Adipocyte (in vitro differentiated cells): ENCODE measurements around the gene ZDHHC11B.

Experiments
- DNase-seq: peaks from one replicate; pipeline ENCODE4 v3.0.0-alpha.2; 2015; ENCODE audit warnings: low read depth
- H3K27me3 ChIP-seq: replicated peaks from 2 replicates; pipeline ENCODE4 v1.7.0; 2013; ENCODE audit warnings: mild to moderate bottlenecking, low read length, moderate library complexity; ENCODE audit not compliant: control insufficient read depth, insufficient read depth
- H3K36me3 ChIP-seq: 2 replicates; pipeline ENCODE4 v1.7.0; 2013; ENCODE audit warnings: low read length, mild to moderate bottlenecking, moderate library complexity; ENCODE audit not compliant: control insufficient read depth, insufficient read depth, severe bottlenecking
- H3K4me1 ChIP-seq: 2 replicates; pipeline ENCODE4 v1.7.0; 2013; ENCODE audit warnings: mild to moderate bottlenecking, low read length, moderate library complexity; ENCODE audit not compliant: control insufficient read depth, insufficient read depth
- H3K4me3 ChIP-seq: 2 replicates; pipeline ENCODE4 v1.7.0; 2013; ENCODE audit warnings: mild to moderate bottlenecking, low read length, moderate library complexity
- H3K9ac ChIP-seq: 2 replicates; pipeline ENCODE4 v1.7.0; 2013; ENCODE audit warnings: mild to moderate bottlenecking, low read length, moderate library complexity
- H3K9me3 ChIP-seq: 2 replicates; pipeline ENCODE4 v1.7.0; 2013; ENCODE audit warnings: mild to moderate bottlenecking, low read length, moderate library complexity; ENCODE audit not compliant: control insufficient read depth

Gene ZDHHC11B

DNA sequence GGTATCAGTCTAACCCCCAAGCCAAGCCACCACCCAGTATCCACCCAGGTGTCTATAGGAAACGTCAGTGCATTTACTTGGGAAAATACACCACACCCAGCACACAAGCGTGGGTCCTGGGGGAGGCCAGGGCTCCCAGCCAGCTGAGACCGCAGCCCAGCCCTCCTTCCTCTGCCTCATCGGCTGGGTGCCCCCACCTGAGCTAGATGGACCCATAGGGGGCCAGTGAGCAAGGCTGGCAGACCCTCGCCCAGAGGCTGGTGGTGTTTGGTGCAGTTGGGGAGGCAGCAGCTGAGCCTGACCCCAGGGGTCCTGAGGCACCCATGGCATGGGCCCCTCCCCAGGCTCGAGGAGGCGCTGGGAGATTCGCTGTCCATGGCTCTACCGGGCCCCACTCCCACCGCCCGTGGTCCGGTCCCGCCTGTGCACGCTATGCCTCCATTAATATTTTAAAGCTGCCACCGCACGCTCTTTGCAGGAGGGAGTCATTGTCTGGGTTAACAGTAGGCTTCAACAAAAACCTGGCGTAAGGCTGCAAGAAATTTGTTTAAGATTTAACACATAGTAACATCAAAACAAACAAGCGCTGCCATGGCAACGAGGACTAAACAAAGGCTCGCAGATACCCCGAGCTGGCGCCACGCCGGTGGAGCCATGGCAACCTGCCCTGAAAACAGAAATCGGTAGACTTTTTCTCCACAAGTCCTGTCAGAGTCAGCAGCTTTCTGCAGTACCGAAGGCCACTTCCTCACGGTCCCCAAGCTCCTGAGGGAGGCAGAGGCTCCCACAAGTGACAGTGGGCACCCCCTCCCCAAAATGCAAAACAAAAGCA, 112.0 kb downstream of the ZDHHC11B start:
- Histone ChIP-seq H3K36me3 (no peaks in the 10 kb centered on the region), H3K9ac (no peak overlapping the region), H3K4me3 (no peak overlapping the region), H3K9me3 (no peaks in the 10 kb centered on the region), H3K27me3 (peaks cover 44% of the 10 kb centered on the region), H3K4me1 (peaks cover 16% of the 10 kb centered on the region)
- DNase-seq: peak; percentile 73

- H3K9me3 ChIP-seq: no peaks in the 10 kb centered on the region
- no peaks in the 10 kb centered on the region for H3K36me3 ChIP-seq
- H3K4me3 ChIP-seq: peak overlapping the region; percentile 76
- peaks cover 16% of the 10 kb centered on the region for H3K4me1 ChIP-seq
- DNase-seq: peak; percentile 77
- peaks cover 37% of the 10 kb centered on the region for H3K27me3 ChIP-seq
- H3K9ac ChIP-seq: no peak overlapping the region
Measured at GRCh38 chr5:671459-672328, 112.8 kb downstream of the ZDHHC11B start.

DNA sequence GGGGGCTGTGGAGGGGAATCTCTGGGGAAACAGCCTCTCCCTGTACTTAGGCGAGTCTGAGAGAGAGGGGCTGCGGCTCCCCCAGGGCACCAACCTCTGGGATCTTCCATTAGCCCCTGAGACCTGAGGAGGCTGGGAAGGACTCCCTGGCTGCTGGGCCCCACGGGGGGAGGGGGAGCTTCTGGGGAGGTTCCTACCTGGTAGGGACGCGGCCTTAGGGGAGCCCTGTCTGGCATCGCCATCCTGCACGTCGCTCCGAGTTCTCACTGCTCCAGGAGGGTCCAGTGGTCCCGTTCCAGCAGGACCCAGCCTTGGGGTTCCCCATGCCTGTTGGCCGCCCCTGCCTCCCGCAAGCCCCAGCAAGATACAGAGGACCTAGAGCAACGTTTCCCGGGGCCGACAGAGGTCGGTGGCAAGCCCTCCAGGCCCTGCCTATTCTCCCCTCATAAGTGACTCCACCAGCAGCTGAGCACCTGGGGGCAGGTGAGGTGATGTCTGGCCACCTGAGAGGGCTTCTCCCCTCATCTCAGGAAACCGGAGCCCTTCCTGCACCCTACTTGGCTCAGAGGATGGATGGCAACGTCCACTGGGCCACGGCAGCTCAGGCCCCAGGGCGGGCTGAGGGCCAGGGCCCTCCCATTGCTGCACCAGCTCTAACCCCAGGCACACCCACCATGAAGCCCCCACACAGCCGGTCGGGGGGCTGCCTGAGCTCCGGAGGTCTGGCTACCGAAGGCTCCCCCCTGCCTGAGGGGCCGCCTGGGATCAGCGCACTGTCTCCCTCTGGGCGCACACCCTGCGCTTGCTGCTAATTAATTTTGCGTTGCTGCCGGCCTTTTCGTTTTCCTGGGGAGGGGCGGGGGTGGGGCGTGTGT, 113.9 kb downstream of the ZDHHC11B start:
- DNase-seq: no peak
- Histone ChIP-seq H3K4me1 (peaks cover 16% of the 10 kb centered on the region), H3K27me3 (peaks cover 27% of the 10 kb centered on the region), H3K4me3 (no peak overlapping the region), H3K9ac (no peak overlapping the region), H3K9me3 (no peaks in the 10 kb centered on the region), H3K36me3 (no peaks in the 10 kb centered on the region)

DNA sequence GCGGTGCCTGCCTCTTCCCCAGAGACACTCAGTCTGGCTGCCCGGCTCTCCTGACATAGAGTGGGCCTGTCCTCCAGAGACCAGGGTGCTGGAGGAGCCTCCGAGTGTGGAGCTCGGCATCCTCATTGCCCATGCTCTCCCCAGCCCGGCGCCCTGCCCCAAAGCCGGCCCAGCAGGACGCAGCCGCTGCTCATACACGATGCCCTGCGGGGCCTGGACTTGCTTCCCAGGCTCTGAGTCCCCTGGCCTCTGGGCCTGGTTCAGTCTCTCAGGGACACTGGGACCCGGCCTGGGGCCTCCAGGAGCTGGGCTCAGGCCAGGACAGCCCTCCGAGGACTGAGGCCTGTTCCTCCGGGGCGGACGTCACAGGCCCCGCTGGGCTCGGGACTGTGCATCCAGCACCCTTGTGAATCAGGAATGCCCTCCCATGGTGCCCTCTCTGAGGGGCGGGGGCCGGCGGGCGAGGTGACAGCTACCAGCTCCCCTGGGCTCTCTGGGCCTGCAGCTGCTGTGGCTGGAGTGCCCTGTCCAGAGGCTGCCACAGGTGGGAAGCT, 114.6 kb downstream of the ZDHHC11B start:
- Histone ChIP-seq H3K9me3 (no peaks in the 10 kb centered on the region), H3K27me3 (peaks cover 24% of the 10 kb centered on the region), H3K9ac (no peak overlapping the region), H3K4me1 (peaks cover 16% of the 10 kb centered on the region), H3K4me3 (no peak overlapping the region), H3K36me3 (no peaks in the 10 kb centered on the region)
- no peak for DNase-seq

DNA sequence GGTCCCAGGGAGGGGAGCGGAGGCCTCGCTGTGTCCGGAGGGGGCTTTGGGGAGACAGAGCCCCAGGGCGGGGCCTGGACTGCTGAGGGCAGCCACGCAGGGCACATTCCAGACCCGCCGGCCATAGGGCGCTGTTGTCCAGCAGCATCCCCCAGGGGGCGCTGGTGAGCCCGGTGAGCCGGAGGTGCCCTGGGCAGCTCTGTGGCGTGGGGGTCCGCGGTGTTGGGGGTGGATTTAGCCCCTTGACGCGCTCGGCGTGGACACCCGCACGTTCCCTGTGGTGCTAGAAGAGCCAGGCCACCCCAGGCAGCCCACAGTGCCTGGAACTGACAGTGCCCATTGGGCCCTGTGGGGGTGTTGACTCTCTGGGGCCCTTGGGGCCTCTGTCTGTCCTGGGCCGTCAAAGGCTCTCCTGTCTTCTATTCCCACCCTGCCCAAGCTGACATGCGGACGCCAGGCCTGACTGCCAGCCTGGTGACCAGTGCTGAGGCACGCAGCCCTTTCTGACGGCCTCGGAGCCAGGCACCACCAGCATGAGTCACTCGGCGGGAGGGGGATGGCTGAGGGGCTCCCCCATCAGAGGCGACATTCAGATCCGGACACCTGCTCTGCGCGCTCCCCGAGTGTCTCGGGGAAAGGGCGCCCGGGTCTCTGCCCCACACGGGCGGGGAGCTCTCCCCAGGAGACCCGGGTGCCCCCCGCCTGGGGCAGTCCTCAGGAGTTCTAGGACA, 115.3 kb downstream of the ZDHHC11B start:
- H3K9ac ChIP-seq: no peak overlapping the region
- no peaks in the 10 kb centered on the region for H3K9me3 ChIP-seq
- H3K36me3 ChIP-seq: no peaks in the 10 kb centered on the region
- H3K27me3 ChIP-seq: peaks cover 21% of the 10 kb centered on the region
- H3K4me3 ChIP-seq: no peak overlapping the region
- DNase-seq: peak; percentile 25
- H3K4me1 ChIP-seq: peaks cover 16% of the 10 kb centered on the region

- DNase-seq: no peak
- Histone ChIP-seq H3K27me3 (peaks cover 13% of the 10 kb centered on the region), H3K9me3 (no peaks in the 10 kb centered on the region), H3K36me3 (no peaks in the 10 kb centered on the region), H3K4me3 (no peak overlapping the region), H3K9ac (no peak overlapping the region), H3K4me1 (peaks cover 16% of the 10 kb centered on the region)
Measured at GRCh38 chr5:668283-668995, 116.1 kb downstream of the ZDHHC11B start.

- no peak overlapping the region for H3K9ac ChIP-seq
- no peak for DNase-seq
- no peaks in the 10 kb centered on the region for H3K36me3 ChIP-seq
- H3K9me3 ChIP-seq: no peaks in the 10 kb centered on the region
- H3K27me3 ChIP-seq: no peaks in the 10 kb centered on the region
- peaks cover 8% of the 10 kb centered on the region for H3K4me1 ChIP-seq
- no peak overlapping the region for H3K4me3 ChIP-seq
Measured at GRCh38 chr5:666816-667498, 117.6 kb downstream of the ZDHHC11B start.

DNA sequence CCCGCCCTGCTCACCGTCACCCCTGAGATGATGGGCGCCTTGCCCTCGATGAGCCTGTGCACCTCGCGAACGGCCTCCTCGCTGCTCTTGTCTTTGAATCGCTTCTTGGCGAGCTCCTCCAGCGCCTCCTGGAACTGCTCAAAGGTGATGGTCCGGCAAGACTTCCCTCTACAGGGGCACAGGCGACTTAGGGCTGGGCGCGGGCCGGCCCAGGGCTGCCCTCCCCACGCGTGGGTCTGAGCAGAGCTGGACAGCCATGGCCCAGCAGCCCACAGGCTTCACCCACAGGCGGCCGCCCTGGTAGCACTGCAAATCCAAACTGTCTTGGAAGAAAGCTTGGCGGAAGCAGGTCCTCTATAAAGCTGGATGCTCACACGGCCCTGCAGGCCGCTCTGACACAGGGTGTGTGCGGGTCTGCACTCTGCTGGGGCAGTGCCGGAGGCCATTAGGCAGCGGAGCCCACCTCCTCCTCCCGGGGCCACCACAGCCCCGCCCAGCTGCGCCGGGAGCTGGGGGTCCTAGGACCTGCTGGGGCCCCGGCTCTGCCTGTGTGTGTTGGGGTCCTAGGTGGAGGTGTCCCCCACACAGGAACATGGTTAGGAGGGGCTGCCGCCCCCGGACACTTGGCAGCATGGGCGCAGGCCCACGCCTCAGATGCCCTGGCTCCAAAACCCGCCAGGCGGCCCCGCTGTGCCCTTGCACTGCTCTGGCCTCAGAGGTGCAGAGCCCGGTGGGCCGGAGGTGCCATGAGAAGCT, 118.4 kb downstream of the ZDHHC11B start:
- no peak for DNase-seq
- Histone ChIP-seq H3K4me3 (no peak overlapping the region), H3K9me3 (no peaks in the 10 kb centered on the region), H3K36me3 (no peaks in the 10 kb centered on the region), H3K9ac (no peak overlapping the region), H3K27me3 (no peaks in the 10 kb centered on the region), H3K4me1 (no peaks in the 10 kb centered on the region)

- H3K27me3 ChIP-seq: no peaks in the 10 kb centered on the region
- no peak for DNase-seq
Measured at GRCh38 chr5:665541-665955, 119.0 kb downstream of the ZDHHC11B start.

More at GRCh38 chr5:665541-665955, 119.0 kb downstream of the ZDHHC11B start:
- no peaks in the 10 kb centered on the region for H3K4me1 ChIP-seq
- H3K9ac ChIP-seq: no peak overlapping the region
- no peaks in the 10 kb centered on the region for H3K9me3 ChIP-seq
- H3K36me3 ChIP-seq: no peaks in the 10 kb centered on the region
- no peak overlapping the region for H3K4me3 ChIP-seq
